ENCODE data around the gene ENTPD7.
A peak's percentile ranks its signal among the peaks of the same experiment; 100 is the strongest.

Gene ENTPD7

DNA sequence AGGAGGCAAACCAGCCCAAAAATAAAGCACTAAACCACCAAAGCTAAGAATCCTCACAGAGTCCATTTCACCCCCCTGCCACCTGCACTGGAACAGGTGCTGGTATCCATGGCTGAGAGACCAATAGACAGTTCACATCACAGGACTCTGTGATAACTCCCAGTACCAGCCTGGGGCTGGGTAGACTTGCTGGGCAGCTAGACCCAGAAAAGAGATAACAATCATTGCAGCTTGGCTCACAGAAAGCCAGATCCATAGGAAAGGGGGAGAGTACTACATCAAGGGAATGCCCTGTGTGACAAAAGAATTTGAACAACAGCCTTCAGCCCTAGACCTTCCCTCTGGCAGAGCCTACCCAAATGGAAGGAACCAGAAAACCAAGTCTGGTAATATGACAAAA is 25.5 kb upstream of the ENTPD7 start:
- FAIRE-seq, result no peak
- DNase-seq (ENCODE audit: low spot score), result no peak

DNA sequence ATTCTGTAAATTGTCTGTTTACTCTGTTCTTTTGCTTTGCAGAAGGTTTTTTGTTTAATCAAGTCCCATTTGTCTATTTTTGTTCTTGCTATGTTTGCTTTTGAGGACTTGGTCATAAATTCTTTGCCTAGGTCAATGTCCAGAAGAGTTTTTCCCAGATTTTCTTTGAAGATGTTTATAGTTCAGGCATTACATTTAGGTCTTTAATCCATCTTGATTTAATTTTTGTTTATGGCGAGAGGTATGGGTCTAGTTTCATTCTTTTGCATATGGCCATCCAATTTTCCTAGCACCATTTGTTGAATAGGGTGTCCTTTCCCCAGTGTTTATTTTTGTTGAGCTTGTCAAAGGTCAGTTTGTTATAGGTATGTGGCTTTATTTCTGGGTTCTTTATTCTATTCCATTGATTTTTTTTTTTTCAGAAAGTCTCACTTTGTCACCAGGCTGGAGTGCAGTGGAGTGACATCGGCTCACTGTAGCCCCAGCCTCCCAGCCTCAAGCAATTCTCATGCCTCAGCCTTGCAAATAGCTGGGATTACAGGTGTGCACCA is 11.6 kb upstream of the ENTPD7 start:
- FAIRE-seq, result no peak
- no peak for DNase-seq (ENCODE audit: low spot score)

DNA sequence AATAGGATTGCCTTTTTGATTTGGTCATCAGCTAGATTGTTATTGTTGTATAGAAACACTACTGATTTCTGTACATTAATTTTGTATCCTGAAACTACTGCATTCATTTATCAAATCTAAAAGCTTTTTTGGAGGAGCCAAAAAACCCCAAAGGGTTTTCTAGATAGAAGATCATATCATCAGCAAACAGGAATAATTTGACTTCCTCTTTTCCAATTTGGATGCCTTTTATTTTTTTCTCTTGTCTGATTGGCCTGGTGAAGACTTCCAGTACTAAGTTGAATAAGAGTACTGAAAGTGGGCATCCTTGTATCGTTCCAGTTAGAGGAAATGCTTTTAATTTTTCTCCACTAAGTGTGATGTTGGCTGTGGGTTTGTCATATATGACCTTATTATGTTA is 10.6 kb upstream of the ENTPD7 start:
- FAIRE-seq (no peak), DNase-seq (ENCODE audit: low spot score) (no peak)

DNA sequence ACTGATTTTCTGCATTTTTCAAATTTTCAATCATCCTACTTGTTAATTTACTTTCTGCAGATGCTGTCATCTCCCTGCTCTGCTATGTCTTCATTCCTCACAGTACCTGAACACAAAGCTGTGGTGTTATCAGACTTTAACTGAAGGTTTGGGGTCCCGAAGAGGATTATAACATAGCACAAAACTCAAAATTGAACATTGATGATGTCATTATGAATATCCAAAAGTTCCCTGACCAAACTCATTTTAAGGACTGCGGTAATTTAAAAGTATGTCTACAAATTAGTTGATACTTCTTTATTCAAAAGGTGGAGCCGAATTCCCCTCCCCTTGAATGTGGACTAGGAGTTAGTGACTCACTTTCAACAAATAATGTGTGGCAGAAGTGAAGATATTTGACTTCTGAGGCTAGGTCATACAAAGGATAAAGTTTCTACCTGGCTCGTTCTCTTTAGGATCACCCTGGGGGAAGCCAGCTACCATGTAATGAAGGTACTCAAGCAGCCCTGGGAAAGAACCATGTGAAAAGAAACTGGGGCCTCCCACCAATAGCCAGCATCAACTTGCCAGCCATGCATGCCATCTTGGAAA is 6.4 kb upstream of the ENTPD7 start:
- no peak for FAIRE-seq
- DNase-seq (ENCODE audit: low spot score), result no peak

DNA sequence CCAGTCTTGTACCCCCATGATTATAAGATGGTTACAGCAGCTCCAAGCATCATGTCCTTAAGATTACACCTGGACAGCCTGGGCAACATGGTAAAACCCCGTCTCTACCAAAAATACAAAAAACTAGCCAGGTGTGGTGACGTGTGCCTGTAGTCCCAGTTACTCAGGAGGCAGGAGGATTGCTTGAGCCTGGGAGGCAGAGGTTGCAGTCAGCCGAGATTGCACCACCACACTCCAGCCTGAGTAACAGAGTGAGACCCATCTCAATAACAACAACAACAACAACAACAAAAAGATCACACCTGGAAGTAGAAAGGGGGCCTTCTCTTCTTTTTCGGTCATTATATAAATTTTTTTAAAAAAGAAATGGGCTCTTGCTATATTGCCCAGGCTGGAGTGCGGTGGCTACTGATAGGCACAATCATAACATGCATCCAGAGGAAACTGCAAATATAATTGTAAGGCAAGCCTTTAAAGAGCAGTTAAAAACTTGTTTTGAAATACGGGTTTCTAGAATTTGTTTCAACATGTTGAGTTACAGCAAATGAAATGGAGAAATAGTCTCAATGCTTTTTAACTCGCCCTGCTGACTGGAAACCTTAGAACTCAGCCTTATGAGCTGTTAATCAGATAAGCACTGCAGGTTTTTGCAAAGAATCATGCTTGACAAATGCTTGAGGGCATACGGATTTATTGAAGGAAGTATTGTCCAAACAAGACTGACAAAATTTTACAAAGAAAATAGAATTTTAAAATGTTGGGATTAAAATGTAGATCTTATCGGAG is 4.7 kb upstream of the ENTPD7 start:
- DNase-seq (ENCODE audit: low spot score), result no peak
- no peak for FAIRE-seq

DNA sequence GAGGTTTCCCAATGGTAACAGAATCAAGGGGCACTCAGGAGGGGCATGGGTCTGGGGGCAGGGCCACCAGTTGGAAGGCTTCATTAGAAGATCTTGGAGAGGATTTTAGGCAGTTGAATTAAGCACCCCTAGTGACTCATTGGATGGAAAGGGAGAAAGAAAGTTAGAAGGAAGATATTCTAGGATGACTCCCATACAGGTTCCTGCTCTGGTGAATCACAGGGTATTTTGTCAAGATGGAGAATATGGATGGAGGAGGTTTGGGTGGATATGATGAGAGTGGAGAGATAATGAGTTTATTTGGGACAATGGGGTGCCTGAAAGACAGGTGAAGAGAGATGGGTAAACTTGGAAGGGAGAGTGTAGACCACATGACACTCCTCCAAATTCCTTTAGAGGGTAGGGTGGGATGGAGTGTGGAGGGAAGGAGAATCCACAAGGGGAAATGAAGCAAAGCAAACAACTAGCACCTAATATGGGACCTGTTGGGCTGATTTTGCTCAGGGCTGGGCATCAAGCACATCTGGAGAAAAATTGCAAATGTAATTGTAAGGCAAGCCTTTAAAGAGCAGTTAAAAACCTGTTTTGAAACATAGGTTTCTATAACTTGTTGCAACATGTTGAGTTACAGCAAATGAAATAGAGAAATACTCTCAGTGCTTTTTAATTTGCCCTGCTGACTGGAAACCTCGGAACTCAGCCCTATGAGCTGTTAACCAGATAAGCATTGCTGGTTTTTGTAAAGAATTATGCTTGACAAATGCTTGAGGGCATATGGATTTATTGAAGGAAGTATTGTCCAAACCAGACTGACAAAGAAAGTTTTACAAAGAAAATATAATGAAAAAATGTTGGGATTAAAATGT is 2.9 kb upstream of the ENTPD7 start:
- FAIRE-seq, result no peak

DNA sequence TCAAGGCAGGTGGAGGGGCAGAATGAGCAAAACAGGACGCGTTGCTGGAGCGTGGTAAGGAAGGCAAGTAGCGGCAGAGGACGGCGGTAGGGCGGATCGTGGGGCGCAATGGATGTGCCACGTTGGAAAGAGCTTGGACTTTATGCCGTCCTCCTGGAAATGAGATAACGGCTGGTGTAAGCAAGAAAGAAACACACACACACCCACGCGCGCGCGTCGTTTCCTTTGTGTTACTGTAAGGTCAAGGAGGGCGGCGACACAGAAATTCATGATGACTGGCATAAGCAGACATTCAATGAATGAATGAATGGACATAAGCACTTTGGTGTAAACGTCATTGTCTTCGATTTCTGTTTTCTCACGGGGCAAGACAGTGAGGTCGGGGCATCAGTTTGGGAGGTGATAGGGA is 683 bp upstream of the ENTPD7 start:
- DNase-seq (ENCODE audit: low spot score) (peak; percentile 13), FAIRE-seq (no peak)

More for the DNA sequence above, 2.9 kb upstream of the ENTPD7 start:
- DNase-seq (ENCODE audit: low spot score), result no peak

DNA sequence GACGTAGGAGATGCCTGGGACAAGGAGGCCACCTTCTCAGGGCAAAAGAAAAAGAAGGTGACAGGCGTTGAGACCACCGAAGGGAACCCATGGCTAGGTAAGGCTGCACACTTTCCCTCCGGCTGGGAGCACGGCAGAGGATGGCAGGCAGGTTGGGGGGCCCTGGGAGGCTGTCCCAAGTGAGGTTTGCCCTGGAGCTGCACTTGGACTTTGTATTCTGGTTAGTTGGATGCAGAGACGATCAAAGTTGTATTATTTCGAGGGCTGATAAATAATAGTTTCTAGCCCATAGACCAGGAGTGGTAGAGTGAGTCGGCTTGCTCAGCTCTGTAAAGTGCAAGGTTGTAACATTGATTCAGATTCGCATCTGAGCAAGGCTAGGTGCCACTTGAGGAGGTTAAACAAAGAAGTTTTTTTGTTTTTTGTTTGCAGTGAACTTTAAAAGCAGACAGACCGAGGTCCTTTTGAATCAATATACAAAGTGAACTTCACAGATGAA is 608 bp downstream of the ENTPD7 start:
- FAIRE-seq (no peak), DNase-seq (ENCODE audit: low spot score) (peak; percentile 13)

DNA sequence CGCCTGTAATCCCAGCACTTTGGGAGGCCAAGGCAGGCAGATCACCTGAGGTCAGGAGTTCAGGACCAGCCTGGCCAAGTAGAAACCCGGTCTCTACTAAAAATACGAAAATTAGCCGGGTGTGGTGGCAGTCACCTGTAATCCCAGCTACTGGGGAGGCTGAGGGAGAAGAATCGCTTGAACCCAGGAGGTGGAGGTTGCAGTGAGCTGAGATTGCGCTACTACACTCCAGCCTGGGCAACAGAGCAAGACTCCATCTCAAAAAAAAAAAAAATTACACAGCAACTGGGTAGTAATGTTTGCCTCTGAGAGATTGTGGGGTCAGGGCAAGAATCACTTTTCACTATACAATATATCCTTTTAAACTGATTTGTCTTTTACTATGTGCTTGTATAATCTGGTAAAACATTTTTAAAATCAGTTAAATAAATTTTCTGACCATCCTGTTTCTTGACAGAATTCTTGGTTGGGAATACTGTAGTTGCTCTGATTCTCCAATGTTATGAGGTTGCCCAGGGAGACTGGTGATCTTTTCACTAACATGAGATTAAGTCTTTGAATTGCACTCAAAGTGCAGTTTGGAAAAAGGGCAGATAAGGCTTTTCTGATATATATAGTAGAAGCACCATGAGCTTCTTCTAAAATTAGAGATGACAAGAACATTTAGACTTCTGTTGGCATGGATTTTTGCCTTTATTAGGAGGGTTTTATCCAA is 1.5 kb downstream of the ENTPD7 start:
- FAIRE-seq, result no peak
- no peak for DNase-seq (ENCODE audit: low spot score)

DNA sequence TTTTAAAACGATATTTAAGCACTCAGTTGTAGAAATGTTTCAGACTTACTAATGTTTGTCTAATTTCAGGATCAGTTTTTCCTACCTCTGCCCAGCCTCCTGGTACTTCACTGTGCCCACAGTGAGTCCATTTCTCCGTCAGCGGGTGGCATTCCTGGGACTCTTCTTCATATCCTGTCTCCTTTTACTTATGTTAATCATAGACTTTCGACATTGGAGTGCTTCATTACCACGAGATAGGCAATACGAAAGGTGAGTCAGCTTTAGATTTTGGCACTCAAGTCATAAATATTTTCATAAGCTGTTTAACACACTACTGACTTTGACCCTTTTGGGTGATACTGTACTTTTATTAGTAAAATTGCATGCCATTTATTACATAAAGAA is 2.1 kb downstream of the ENTPD7 start:
- no peak for FAIRE-seq
- peak; percentile 35 for DNase-seq (ENCODE audit: low spot score)

DNA sequence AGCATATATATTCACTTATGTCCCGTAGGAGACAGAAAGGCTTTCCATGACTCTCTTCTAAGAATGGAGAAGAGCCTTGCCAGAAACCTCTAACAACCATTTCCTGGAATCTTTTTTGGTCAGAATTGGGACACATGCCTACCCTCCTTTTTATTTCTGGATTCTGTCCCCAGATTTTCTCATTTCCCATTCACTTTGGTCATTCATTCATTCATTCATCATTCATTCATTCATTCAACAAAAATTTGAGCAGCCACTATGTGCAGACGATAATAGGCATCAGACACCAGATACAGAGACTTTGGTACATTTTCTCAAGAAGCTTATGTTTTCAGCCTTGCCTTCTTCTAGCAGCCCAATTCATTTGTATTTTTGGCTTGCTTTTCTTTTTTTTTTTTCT is 6.0 kb downstream of the ENTPD7 start:
- no peak for FAIRE-seq
- no peak for DNase-seq (ENCODE audit: low spot score)

DNA sequence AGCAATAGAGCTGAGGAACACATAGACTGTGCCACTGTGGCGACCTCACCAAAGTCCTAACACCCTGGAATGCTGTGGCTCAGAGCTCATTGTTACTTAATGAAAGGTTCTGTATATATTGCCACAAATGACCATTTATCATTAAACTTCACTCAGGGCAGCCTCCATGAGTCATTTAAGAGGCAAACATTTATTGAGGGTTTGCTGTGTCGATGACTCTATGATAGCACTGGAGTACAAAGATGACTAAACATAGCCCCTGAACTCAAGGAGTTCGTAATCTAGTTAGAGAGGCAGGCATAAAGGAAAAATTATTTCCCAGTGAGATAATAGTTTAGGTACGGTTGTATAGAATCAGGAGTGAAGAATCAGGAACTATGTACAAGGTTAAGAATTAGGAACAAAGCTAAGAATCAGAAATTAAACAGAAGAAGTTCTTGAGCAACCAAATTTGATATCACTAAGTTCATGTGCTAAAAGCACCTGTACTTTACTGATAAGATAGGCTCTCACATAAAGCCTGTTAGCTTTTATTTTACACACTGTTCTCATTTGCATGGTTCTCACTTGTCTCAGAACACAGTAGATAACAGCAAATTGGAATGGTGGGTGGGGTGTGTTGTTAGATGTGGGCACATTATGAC is 7.9 kb downstream of the ENTPD7 start:
- FAIRE-seq (no peak), DNase-seq (ENCODE audit: low spot score) (peak; percentile 20)

DNA sequence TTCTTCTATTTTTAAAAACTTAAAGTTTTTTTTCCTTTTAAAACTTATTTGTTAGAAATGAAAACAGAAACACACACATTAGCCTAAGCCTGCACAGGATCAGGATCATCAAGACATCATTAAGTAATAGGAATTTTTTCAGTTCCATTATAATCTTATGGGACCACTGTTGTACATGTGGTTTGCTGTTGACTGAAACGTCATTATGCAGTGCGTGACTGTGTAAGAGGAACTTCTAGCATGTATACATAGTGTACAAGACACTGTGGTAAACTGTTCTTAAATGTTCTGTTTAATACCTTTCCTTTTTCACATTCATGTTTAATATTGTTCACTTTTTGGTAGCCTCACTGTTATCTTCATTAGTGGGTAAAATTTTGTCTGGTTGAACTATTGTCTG is 12.1 kb downstream of the ENTPD7 start:
- DNase-seq (ENCODE audit: low spot score), result no peak
- FAIRE-seq, result no peak

DNA sequence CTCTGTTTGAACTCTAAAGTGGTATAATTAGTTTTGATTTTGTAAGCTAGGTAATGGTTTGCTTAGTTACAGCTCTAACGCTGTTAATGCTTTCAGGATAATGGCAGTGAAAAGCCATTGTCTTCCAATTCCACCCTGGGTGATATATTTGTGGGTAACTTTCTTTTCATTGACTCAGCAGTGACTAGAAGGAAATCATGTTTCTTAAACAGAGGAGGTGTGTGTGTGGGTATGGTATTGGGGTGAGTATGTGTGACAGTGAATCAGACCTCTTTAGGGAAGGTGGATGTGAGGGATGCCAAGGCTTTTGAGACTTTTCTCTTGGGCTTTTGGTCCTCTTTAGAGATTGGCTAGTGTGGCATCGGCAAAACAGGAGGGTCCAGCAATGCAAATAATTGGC is 13.6 kb downstream of the ENTPD7 start:
- FAIRE-seq (no peak), DNase-seq (ENCODE audit: low spot score) (no peak)

DNA sequence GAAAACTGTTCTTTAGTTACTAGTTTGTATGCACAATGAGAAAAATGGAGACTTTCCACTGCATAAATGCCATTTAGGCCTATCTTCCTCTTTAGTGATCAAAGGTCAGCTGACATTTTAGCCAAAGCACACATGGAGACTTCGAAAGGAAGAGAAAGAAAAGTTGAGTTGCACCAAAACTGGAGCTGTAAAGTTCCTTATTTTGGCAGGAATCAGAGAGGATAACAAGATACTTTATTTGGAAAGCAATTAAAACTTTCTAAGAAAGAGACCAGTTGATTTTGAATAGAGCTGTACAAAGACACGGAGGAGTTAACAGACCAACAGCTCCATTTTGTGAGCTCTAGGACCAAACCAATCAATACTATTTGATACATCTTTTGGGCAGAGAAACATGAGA is 14.2 kb downstream of the ENTPD7 start:
- no peak for DNase-seq (ENCODE audit: low spot score)
- no peak for FAIRE-seq

DNA sequence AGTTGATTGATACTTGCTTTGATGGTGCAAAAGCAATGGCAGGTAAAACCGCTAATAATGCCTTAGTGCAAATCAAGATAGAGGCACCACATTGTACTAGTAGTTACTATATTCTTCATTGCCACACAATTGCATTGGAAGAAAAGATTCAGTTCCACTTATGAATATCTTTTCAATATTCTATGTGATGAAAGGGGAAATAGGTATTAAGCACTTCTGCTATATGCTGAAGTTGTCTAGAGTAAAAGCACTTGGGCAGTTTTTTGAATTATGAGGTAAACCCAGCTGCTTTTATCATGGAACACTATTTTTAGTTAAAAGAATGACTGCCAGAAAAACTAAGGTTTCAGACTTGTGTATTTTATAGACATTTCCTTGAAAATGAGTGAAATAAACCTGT is 15.5 kb downstream of the ENTPD7 start:
- DNase-seq (ENCODE audit: low spot score) (no peak), FAIRE-seq (no peak)

DNA sequence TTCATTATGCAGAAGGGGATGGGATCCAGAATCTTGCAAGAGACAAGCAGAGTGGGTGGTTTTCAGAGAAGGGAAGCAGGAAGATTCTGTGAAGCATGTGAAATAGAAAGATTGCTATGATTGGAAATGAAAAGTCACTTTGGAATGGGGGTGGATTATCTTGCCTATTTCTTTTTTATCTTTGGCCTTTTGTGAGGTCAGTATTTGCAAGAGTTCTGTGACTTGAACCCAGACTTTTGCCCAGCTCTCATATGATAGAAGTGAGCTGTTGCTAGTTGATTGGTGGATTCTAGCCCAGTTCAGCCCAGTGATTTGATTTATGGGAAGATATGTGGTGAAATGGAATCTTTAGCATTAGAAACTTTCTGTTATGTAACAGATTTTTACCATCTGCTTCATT is 17.1 kb downstream of the ENTPD7 start:
- FAIRE-seq (no peak), DNase-seq (ENCODE audit: low spot score) (no peak)

DNA sequence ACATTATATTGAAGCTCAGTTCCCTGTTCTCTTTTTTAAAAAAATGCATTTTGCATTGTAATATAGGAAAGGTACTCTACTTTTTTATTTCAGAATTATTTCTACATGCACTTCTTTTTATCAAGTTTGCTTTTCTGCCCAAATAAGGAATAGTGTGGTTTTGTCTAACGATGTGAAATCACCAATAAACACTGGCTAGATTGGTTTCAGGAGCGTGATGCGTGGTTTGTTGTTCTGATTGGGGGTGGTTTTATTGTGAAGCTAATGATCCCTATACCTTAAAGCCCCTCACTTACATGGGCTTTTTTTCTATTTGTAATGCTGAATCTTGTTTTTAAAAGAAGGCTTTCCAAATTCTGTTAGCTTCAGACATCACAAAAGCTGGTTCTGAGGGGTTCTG is 17.6 kb downstream of the ENTPD7 start:
- FAIRE-seq, result no peak
- DNase-seq (ENCODE audit: low spot score), result no peak

DNA sequence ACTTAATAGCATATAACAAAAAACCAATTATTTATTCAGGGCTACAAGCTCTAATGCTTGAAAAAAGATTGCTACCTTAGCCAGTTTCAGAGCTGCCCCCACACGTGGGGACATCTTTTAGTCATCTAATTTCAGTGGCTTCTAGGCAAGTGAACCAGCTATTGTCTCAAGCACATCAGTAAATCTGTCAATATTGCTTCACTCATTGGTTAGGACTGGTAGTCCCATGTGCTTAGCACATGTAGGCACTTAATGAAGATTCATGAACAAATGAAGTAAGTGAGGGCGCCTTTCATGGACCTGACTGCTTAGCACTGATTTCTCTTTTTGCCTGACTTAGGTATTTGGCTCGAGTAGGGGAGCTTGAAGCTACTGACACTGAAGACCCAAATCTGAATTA is 19.6 kb downstream of the ENTPD7 start:
- FAIRE-seq (no peak), DNase-seq (ENCODE audit: low spot score) (no peak)

DNA sequence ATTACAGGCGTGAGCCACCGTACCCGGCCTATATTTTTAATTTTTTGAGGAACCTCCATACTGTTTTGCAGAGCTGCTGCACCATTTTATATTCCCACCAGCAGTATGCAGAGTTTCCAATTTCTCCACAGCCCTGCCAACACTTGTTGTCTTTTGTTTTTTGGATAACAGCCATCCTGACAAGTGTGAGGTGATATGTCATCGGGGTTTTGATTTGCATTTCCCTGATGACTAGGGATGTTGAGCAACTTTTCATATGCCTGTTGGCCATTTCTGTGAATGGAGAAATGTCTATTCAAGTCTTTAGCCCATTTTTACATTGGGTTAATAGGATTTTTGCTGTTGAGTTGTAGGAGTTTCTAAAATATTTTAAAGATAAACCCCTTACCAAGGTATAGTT is 22.2 kb downstream of the ENTPD7 start:
- FAIRE-seq, result no peak

DNA sequence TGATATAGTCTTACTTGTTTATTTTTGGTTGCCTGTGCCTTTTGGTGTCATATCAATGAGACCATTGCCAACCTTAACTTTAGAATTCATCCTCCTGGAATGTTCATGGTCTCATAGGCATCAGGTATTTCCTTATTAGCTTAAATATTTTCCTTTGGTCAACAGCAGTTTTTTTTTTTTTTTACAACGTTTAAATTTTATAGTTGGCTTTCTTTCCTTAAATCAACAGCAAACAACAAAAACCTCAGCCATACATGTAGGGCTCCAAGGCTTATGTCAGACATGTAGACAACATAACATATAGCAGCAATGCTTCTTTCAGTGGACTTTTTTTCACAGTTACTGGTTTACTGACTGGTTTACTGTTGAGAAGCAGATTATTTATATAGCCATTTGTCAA is 22.7 kb downstream of the ENTPD7 start:
- FAIRE-seq, result no peak
- no peak for DNase-seq (ENCODE audit: low spot score)

More for the DNA sequence above, 22.2 kb downstream of the ENTPD7 start:
- no peak for DNase-seq (ENCODE audit: low spot score)

Data from urothelium cell line (cell line).